Hematopoietic multipotent progenitor cell (in vitro differentiated cells): ENCODE results near the gene ANO1. TPM values are rescaled to one million over a fixed set of nuclear protein-coding genes. Genes with fewer than 3 reads are reported as not detected.
"Not testable (repeated sequence)": the region's sequence is repeated elsewhere in the genome, so short reads cannot be mapped to it uniquely, and the experiment has no call there.

Experiments used
- DNase-seq, 3 donors: peaks; one replicate each; pipeline ENCODE4 v3.0.0-alpha.2; 2011 to 2015; ENCODE audit warnings: low read depth in 2 of 3, low spot score in 2 of 3
- total RNA-seq: library from RNA; depleted of rRNA; stranded (reverse); fragments of >200 nt; gene quantifications from one replicate; pipeline ENCODE4 v1.2.3, GENCODE V29; 2012

ANO1 gene
- total RNA-seq, 1 donor = not detected

- no peak for DNase-seq
Measured at GRCh38 chr11:70184396-70184795, 106.3 kb downstream of the ANO1 start.

GRCh38 chr11:70185348-70186055 lies 107.4 kb downstream of the ANO1 start:
- DNase-seq = no peak

- no peak for DNase-seq
Measured at GRCh38 chr11:70186420-70186819, 108.3 kb downstream of the ANO1 start.

- DNase-seq = no peak
Measured at GRCh38 chr11:70186936-70187335, 108.8 kb downstream of the ANO1 start.

GRCh38 chr11:70187771-70188170 lies 109.7 kb downstream of the ANO1 start:
- no peak for DNase-seq

GRCh38 chr11:70189622-70190021 lies 111.5 kb downstream of the ANO1 start:
- no peak for DNase-seq

GRCh38 chr11:70191495-70192140 lies 113.5 kb downstream of the ANO1 start:
- DNase-seq = peak in 2 of 3 donors; percentile 38 to 65

- no peak for DNase-seq
Measured at GRCh38 chr11:70192666-70193410, 114.7 kb downstream of the ANO1 start.

- no peak for DNase-seq
Measured at GRCh38 chr11:70193411-70194292, 115.5 kb downstream of the ANO1 start.

- no peak for DNase-seq
Measured at GRCh38 chr11:70194792-70195791, 117.0 kb downstream of the ANO1 start.

- no peak for DNase-seq
Measured at GRCh38 chr11:70200212-70200844, 122.2 kb downstream of the ANO1 start.

- not testable (repeated sequence) for DNase-seq
Measured at GRCh38 chr11:70201047-70201446, 122.9 kb downstream of the ANO1 start.

- peak in 1 of 3 donors; percentile 38 for DNase-seq
Measured at GRCh38 chr11:70201882-70202861, 124.1 kb downstream of the ANO1 start.

- peak; percentile 86 to 96 (median 92) for DNase-seq
Measured at GRCh38 chr11:70202920-70203750, 125.0 kb downstream of the ANO1 start, which contains the start of gene FADD. TSS of gene FADD (plus strand) at chr11:70203296. CDS start at chr11:70203460, 164 bp downstream.

- DNase-seq = peak; percentile 72 to 96 (median 92)
Measured at GRCh38 chr11:70203751-70204465, 125.8 kb downstream of the ANO1 start.

- DNase-seq = no peak
Measured at GRCh38 chr11:70204466-70204799, 126.3 kb downstream of the ANO1 start.
